Stimulated activated CD4-positive, alpha-beta T cell treated with anti-CD3 and anti-CD28 coated beads, TNF-alpha, amount 100 ng/mL, for 4 hours (primary cell): ENCODE results near the gene MIGA2.
A peak's percentile ranks its signal among the peaks of the same experiment; 100 is the strongest.

Experiments
- DNase-seq, 3 experiments: peaks; one replicate each; pipeline ENCODE4 v3.0.0-alpha.2; 2020; ENCODE audit warnings: low read depth in 3 of 3

Gene MIGA2

GRCh38 chr9:129036923-129037766 is 719 bp downstream of the MIGA2 start:
- no peak for DNase-seq

DNA sequence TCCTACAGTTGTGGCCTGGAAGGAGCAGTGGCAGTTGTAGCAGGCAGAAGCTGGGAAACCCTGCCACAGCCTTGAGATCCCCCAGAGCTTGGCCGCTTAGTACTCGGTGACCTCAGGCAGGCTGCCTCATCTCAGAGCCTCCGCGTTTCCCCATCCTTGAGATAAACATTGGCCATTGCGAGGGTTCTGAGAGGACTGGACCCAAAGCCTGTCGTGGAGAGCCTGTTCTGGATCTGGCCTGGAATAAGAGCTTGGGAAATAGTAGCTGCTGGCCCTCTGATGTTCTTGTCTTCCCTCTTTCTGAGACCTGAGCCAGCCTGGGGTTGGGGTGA is 1.3 kb downstream of the MIGA2 start:
- no peak for DNase-seq

- no peak for DNase-seq
These were observed 1.9 kb downstream of the MIGA2 start for GRCh38 chr9:129038109-129038852.

DNA sequence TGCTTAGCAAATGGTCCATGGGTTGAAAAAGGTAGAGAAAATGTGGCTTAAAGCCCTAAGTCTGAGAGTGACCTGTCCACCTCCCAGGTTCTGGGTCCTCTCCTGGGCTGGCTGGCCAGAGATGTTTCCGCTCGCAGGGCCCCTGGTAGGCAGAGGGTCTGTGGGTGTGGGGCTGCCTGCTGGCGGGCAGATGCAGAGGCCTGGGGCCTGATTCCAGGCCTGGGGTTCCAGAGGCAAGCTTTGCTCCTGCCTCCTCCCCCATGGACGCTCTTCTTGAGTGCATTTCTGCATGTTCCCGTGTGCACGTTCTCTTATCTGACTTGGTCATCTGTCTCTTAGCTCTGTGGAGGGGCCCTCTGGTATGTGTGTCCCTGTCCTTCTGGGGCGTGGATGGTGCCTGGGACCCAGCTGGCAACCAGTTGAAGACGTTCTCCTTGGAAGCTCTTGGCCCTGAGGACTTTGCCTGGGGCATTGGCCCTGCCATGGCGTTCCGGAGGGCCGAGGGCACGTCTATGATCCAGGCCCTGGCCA is 3.8 kb downstream of the MIGA2 start:
- DNase-seq: no peak

GRCh38 chr9:129042016-129042415 is 5.6 kb downstream of the MIGA2 start:
- no peak for DNase-seq

DNA sequence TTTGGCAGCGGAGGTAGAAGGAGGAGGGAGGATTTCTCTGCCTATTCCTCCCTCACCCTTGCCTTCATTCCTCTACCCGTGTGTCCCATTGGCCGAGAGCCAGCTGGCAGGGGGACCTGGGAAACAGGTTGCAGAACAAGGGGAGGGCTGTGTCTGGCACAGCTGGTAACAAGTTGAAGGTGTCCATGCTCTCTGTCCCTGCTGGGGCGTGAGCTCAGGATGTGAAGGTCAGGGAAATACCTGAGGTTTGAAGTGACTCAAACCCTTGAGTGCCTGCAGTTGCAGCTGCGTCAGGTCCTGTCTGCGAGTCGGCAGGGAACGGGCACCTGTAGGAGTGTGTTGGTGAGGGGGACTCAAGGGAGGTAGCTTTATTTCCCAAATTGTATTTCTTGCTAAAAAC is 16.2 kb downstream of the MIGA2 start:
- DNase-seq: no peak

DNA sequence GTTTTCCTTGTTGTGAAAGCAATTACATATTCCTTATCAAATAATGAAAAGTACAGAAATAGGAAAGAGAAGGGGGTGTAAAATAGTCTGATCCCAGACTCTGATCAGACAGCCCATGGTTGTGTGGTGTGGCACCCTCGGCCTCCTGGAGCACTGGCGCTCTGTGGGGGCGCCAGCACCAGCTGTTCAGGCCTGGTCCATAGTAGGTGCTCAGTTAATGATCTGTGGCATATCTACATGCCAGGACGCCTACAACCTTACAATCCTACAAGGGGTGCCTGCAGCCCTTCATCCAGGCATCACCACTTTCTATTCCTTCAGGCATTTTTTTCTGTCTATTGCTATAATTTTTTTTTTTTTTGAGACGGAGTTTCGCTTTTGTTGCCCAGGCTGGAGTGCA is 16.6 kb downstream of the MIGA2 start:
- DNase-seq: no peak

- no peak for DNase-seq
These were observed 17.9 kb downstream of the MIGA2 start for GRCh38 chr9:129054163-129054851.

- no peak for DNase-seq
These were observed 22.8 kb downstream of the MIGA2 start for GRCh38 chr9:129058965-129059795.

GRCh38 chr9:129059796-129060785 is 23.7 kb downstream of the MIGA2 start:
- no peak for DNase-seq

GRCh38 chr9:129060991-129061390 is 24.6 kb downstream of the MIGA2 start:
- DNase-seq: no peak

DNA sequence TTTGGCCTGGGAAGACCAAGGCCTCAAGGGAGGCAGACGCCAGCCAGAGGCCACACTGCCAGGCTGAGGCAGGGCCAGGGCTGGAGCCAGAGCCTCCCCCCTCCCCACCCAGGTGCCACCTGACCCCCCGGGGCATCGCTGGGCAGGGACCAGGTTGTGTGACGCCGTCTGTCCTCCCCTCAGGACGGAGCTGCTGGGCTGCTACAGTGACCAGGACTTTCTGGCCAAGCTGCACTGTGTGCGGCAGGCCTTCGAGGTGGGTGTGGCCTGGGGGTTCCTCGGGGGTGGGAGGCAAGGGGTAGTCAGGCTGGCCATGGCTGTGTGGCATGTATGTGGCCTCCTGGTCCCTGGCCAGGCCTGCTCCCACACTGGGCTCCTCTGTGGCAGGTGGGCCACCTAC is 26.6 kb downstream of the MIGA2 start:
- DNase-seq: no peak

DNA sequence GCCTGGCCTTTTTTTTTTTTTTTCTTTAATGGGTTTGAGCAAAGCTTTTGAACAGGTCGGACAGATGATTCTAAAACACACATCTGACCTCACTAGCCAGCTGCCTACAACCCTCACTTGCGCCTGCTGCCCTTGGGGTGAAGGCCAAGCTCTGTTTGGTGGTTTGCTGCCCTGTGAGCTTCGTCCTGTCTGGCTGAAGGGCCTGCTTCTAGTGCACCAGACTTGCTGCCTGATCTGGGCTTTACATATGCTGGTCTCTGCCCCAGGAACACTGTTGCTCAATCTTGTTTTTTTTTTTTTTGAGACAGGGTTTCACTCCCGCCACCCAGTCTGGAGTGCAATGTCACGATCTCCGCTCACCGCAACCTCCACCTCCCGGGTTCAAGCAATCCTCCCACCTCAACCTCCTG is 28.1 kb downstream of the MIGA2 start:
- no peak for DNase-seq

DNA sequence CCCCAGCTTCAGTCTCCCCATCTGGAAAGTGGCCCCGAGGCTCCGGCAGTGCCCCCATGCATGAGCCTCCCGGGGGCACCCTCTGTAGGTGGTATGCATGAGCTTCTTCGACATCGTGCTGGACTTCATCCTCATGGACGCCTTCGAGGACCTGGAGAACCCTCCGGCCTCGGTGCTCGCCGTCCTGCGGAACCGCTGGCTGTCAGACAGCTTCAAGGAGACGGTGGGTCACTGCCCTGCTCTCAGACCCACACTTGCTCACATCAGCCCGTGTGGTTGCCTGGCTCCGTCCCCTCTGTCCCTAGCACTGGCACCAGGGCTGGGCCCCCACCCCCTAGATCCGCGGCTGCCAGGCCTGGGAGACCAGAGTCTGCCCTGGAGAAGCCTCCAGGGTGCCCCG is 31.7 kb downstream of the MIGA2 start:
- DNase-seq: no peak

- DNase-seq: peak; percentile 17 to 21 (median 19)
These were observed 32.8 kb downstream of the MIGA2 start for GRCh38 chr9:129068990-129069861.

DNA sequence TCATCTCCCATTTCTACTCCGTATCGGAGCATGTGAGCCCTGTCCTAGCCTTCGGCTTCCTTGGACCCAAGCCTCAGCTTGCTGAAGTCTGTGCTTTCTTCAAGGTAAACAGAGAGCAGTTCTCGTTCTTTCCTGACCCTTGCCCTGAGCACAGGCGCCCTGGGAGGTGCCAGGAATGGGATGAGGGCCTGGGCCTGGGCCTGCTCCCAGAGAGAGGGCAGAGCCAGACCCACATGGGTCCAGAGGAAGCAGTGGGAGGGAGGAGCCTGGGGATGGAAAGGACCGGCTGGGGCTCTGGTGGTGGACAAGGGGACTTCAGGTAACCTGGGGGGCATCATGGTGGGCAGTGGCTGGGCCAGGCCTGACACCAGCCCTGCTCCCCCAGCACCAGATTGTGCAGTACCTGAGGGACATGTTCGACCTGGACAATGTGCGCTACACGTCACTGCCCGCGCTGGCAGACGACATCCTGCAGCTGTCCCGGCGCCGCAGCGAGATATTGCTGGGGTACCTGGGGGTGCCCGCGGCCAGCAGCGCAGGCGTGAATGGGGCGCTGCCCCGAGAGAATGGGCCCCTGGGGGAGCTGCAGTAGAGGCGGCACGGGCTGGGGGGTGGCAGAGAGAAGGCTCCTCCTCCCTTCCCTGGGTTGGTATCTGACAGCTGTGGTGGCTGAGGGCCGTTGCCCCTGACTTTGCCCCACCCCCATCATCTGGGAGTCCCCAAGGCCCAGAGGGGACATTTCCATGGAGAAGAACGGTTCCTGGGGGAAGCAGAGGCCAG is 33.6 kb downstream of the MIGA2 start:
- DNase-seq: no peak

DNA sequence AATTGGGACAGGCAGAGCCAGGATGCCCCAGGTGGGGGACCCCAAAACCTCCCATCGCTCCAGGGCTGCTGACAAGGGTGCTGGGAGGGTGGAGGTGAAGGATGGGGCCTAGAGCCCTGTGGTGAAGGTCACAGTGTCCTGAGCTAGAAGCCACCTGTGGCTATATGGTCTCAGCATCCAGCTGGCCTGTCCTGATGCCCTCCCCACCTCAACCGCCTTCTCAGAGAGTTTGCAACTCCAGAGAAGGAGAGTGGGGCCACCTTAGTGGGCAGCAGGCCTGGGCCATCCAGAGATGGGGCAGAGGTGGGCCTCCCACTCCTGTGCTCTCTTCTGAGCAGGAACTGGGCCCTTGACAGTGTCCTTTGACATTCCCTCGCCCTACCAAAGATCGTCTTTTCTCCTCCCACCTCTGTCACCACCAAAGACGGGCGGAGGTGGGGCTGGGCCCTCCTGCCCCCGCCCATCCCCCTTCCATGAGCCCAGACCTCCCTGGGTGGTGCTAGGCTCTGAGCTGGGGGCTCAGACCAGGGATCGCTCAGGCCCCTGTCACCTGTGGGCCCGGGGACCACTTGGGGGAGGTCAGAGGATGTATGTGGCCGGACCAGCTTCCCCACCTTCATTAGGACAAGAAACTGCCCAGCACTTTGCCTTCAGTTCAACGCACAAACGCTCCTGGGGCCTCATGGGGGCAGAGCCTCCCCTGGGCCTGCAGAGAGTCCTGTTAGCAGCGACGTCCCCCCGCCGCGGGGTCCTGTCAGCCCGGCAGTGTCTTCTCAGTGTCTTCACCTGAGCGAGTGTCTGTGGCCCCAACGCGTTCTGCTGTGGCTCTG is 34.5 kb downstream of the MIGA2 start:
- no peak for DNase-seq
